IMR-90 (cell line): Measurements from ENCODE around the gene MARF1. TPM values are rescaled to one million over a fixed set of nuclear protein-coding genes. Genes with fewer than 3 reads are reported as not detected.

Experiments
- ATAC-seq: fragments of 200-7000 bp; cut with Tn5 transposase; 2 replicates; pipeline ENCODE4 v1.9.1; 2020; ENCODE audit warnings: low read depth, mild to moderate bottlenecking, moderate library complexity
- BruUV-seq: library from RNA; stranded (reverse); fragments of 400-500 nt; replicated peaks from 2 replicates; lab custom pipeline; 2021; lab: Mats Ljungman, UMichigan
- CTCF ChIA-PET: fragments of 300-600 bp; formaldehyde crosslinking; extraction: SDS; loops from one replicate; lab custom pipeline; 2021; ENCODE audit warnings: antibody characterized with exemption; lab: Yijun Ruan, JAX
- POLR2A ChIA-PET: fragments of 300-600 bp; sonication (Branson Sonifier 250); formaldehyde crosslinking; loops from one replicate; lab custom pipeline; 2022; ENCODE audit warnings: antibody characterized with exemption; ENCODE audit not compliant: unreplicated experiment; lab: Charles Lee
- DNase-seq: peaks from one replicate; pipeline ENCODE4 v3.0.0; 2013
- H2AFZ ChIP-seq: replicated peaks from 2 replicates; pipeline ENCODE3; 2013; ENCODE audit warnings: low read length, mild to moderate bottlenecking; ENCODE audit not compliant: poor library complexity
- H2AK5ac ChIP-seq: 2 replicates; pipeline ENCODE4 v1.6.1; 2013; ENCODE audit warnings: low read depth, low read length, inconsistent platforms
- H2AK9ac ChIP-seq: replicated peaks from 2 replicates; pipeline ENCODE3; 2013; ENCODE audit warnings: mild to moderate bottlenecking, low read depth, low read length, moderate library complexity; ENCODE audit not compliant: poor library complexity
- H2BK120ac ChIP-seq: 2 replicates; pipeline ENCODE4 v1.6.1; 2013; ENCODE audit warnings: low read depth, low read length, inconsistent platforms
- H2BK15ac ChIP-seq: 3 replicates; pipeline ENCODE4 v1.6.1; 2013; ENCODE audit warnings: low read depth, low read length, inconsistent platforms
- H2BK20ac ChIP-seq: 2 replicates; pipeline ENCODE4 v1.6.1; 2013; ENCODE audit warnings: low read depth, mild to moderate bottlenecking, inconsistent platforms, low read length, moderate library complexity
- H2BK5ac ChIP-seq: 2 replicates; pipeline ENCODE4 v1.6.1; 2013; ENCODE audit warnings: mild to moderate bottlenecking, low read depth, low read length, inconsistent platforms; ENCODE audit not compliant: poor library complexity, severe bottlenecking
- H3K14ac ChIP-seq: replicated peaks from 2 replicates; pipeline ENCODE4 v1.6.1; 2013; ENCODE audit warnings: low read depth, low read length, inconsistent platforms
- H3K18ac ChIP-seq: 2 replicates; pipeline ENCODE4 v1.6.1; 2013; ENCODE audit warnings: low read depth, low read length, control low read depth
- H3K23ac ChIP-seq: 2 replicates; pipeline ENCODE4 v1.6.1; 2013; ENCODE audit warnings: low read depth, low read length, inconsistent platforms
- H3K27ac ChIP-seq: 2 replicates; pipeline ENCODE4 v1.5.1; 2013; ENCODE audit warnings: mild to moderate bottlenecking, control low read depth, low read length; ENCODE audit not compliant: insufficient read depth
- H3K27me3 ChIP-seq: 2 replicates; pipeline ENCODE4 v1.6.1; 2013; ENCODE audit warnings: low read length; ENCODE audit not compliant: control insufficient read depth, insufficient read depth
- H3K36me3 ChIP-seq: 2 replicates; pipeline ENCODE4 v1.6.1; 2013; ENCODE audit warnings: low read length, mixed read lengths; ENCODE audit not compliant: control insufficient read depth, insufficient read depth
- H3K4ac ChIP-seq: 2 replicates; pipeline ENCODE4 v1.6.1; 2013; ENCODE audit warnings: low read depth, low read length, inconsistent platforms
- H3K4me1 ChIP-seq: 2 replicates; pipeline ENCODE4 v1.6.1; 2013; ENCODE audit warnings: low read length, mixed read lengths; ENCODE audit not compliant: control insufficient read depth, insufficient read depth
- H3K4me2 ChIP-seq: 2 replicates; pipeline ENCODE4 v1.6.1; 2013; ENCODE audit warnings: low read depth, mild to moderate bottlenecking, control low read depth, low read length, moderate library complexity
- H3K4me3 ChIP-seq: 2 replicates; pipeline ENCODE4 v1.5.1; 2013; ENCODE audit warnings: low read depth, mild to moderate bottlenecking, control low read depth, low read length, moderate library complexity; ENCODE audit not compliant: insufficient read depth
- H3K56ac ChIP-seq: 2 replicates; pipeline ENCODE4 v1.6.1; 2013; ENCODE audit warnings: low read length, inconsistent platforms; ENCODE audit not compliant: insufficient read depth; ENCODE audit errors: extremely low read depth
- H3K79me1 ChIP-seq, 2 experiments: 2 replicates each; pipeline ENCODE4 v1.6.1; 2013; ENCODE audit warnings: low read length in 2 of 2, inconsistent platforms in 1 of 2, low read depth in 1 of 2
- H3K9ac ChIP-seq: 2 replicates; pipeline ENCODE4 v1.6.1; 2013; ENCODE audit warnings: low read depth, low read length, control low read depth
- H3K9me1 ChIP-seq: 2 replicates; pipeline ENCODE4 v1.6.1; 2013; ENCODE audit warnings: low read length, inconsistent platforms; ENCODE audit not compliant: insufficient read depth
- H3K9me3 ChIP-seq: 2 replicates; pipeline ENCODE4 v1.6.1; 2013; ENCODE audit warnings: low read length; ENCODE audit not compliant: control insufficient read depth, insufficient read depth
- H4K20me1 ChIP-seq: 2 replicates; pipeline ENCODE4 v1.6.1; 2013; ENCODE audit warnings: low read length, inconsistent platforms; ENCODE audit not compliant: insufficient read depth
- H4K5ac ChIP-seq: 2 replicates; pipeline ENCODE4 v1.6.1; 2013; ENCODE audit warnings: mild to moderate bottlenecking, low read depth, low read length, control low read depth
- H4K8ac ChIP-seq, 2 experiments: 2 replicates each; pipeline ENCODE4 v1.6.1; 2013; ENCODE audit warnings: low read depth in 2 of 2, low read length in 2 of 2, control low read depth in 1 of 2, inconsistent platforms in 1 of 2
- H4K91ac ChIP-seq: 2 replicates; pipeline ENCODE4 v1.6.1; 2013; ENCODE audit warnings: low read depth, low read length, inconsistent platforms; ENCODE audit not compliant: insufficient read depth
- CHD1 ChIP-seq: IDR thresholded peaks from 2 replicates; pipeline ENCODE4 v1.6.1; 2012; ENCODE audit warnings: low read depth, low read length, improper control_type of control experiment
- FOS ChIP-seq: fragments of 150-350 bp; IDR thresholded peaks from 2 replicates; pipeline ENCODE4 v1.6.1; 2016; ENCODE audit warnings: low read depth, low read length
- MAFK ChIP-seq: IDR thresholded peaks from 2 replicates; pipeline ENCODE4 v1.6.1; 2012; ENCODE audit warnings: low read depth, low read length, improper control_type of control experiment
- MAZ ChIP-seq: IDR thresholded peaks from 2 replicates; pipeline ENCODE4 v1.6.1; 2012; ENCODE audit warnings: low read depth, mild to moderate bottlenecking, low read length, improper control_type of control experiment, moderate library complexity, borderline replicate concordance
- MXI1 ChIP-seq: IDR thresholded peaks from 2 replicates; pipeline ENCODE4 v1.6.1; 2012; ENCODE audit warnings: low read depth, mild to moderate bottlenecking, low read length, moderate library complexity, borderline replicate concordance
- POLR2A ChIP-seq: IDR thresholded peaks from 2 replicates; pipeline ENCODE4 v1.6.1; 2012; ENCODE audit warnings: mild to moderate bottlenecking, low read depth, low read length
- RAD21 ChIP-seq: IDR thresholded peaks from 2 replicates; pipeline ENCODE4 v1.6.1; 2012; ENCODE audit warnings: low read length, improper control_type of control experiment
- RCOR1 ChIP-seq: IDR thresholded peaks from 2 replicates; pipeline ENCODE4 v1.6.1; 2012; ENCODE audit warnings: mild to moderate bottlenecking, low read length, improper control_type of control experiment; ENCODE audit not compliant: insufficient replicate concordance
- SMC3 ChIP-seq: fragments of 150-350 bp; IDR thresholded peaks from 2 replicates; pipeline ENCODE4 v1.6.1; 2016; ENCODE audit warnings: low read depth, mild to moderate bottlenecking, antibody characterized with exemption, low read length, moderate library complexity
- WGBS, 2 experiments: methylation state at CpG; one replicate each; pipeline versions ENCODE4 v1.1.5 to v1.1.7; 2013; ENCODE audit warnings: missing lambda C conversion rate in 2 of 2; ENCODE audit not compliant: insufficient read length in 1 of 2; ENCODE audit errors: extremely low coverage in 2 of 2; 5-methylcytosine and 5-hydroxymethylcytosine counted together
- dilution Hi-C: fragments of 300-500 bp; cut with HindIII; formaldehyde crosslinking; loops from one replicate; pipeline ENCODE4 v1.14.3; 2018; ENCODE audit warnings: low sequenced_read_pairs; ENCODE audit not compliant: unreplicated experiment
- in situ Hi-C: fragments of 300-500 bp; cut with MboI; formaldehyde crosslinking; loops from 3 replicates; pipeline ENCODE4 v1.14.3; 2019; ENCODE audit warnings: low sequenced_read_pairs, inconsistent platforms, mixed read lengths
- intact Hi-C: fragments of 100-400 bp; cut with micrococcal nuclease; formaldehyde crosslinking; loops from 2 replicates; pipeline ENCODE4 v1.10.0; 2022
- polyA plus RNA-seq, 3 experiments: library from polyadenylated mRNA; depleted of rRNA; stranded (reverse); fragments of >200 nt; gene quantifications; 2 replicates each; pipeline ENCODE4 v1.2.3, GENCODE V29; 2012; ENCODE audit warnings: low replicate concordance in 1 of 3
- total RNA-seq: library from RNA; depleted of rRNA; stranded (reverse); fragments of >200 nt; gene quantifications from 2 replicates; pipeline ENCODE4 v1.2.3, GENCODE V29; 2012
- TF ChIP-seq, protein P1 (sequence below): conservative IDR thresholded peaks from 2 replicates; pipeline ENCODE4 v1.5.1; 2012; ENCODE audit warnings: mild to moderate bottlenecking, low read depth, low read length, improper control_type of control experiment
- TF ChIP-seq, protein P2 (sequence below): fragments of 150-350 bp; IDR thresholded peaks from 2 replicates; pipeline ENCODE4 v1.6.1; 2016; ENCODE audit warnings: low read depth, mild to moderate bottlenecking, low read length, moderate library complexity, borderline replicate concordance

Gene MARF1
- total and polyA plus RNA-seq, 2 of the 4 experiments (the other 2 are of a cell fraction): 9.0 to 12.9 TPM

DNA sequence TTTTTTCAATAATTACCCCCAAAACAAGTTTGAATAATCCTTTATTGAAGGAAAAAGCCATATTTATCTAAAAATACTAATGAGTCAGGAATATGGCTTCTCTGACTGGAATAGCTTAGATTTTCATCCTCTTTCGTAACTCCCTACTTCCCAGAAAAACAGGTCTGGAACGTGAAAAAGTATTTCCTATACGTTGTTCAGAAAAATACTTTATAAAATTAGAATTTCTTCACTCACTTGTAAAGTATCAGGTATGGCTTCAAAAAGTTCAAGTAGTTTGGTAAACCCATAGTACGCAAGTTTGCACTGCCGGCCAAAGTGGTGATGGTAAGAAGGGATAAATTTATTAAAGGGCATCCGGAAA is 33.7 kb downstream of the MARF1 start:
- WGBS, 2 experiments: no CpG with 5 or more reads among the region's 6 CpGs
- no peak overlapping the region for H4K5ac ChIP-seq
- H3K4me3 ChIP-seq: no peak overlapping the region
- peaks cover 10% of the 10 kb centered on the region for H3K4me1 ChIP-seq
- peaks cover 52% of the 10 kb centered on the region for H3K36me3 ChIP-seq
- no peak overlapping the region for H3K14ac ChIP-seq
- H3K4me2 ChIP-seq: no peak overlapping the region
- no peak overlapping the region for H2AFZ ChIP-seq
- POLR2A ChIA-PET: no interaction called here
- no peak overlapping the region for H3K56ac ChIP-seq
- peaks cover 0 to 29% of the 10 kb centered on the region in 2 experiments; a peak in 2 of 4 replicates for H3K79me1 ChIP-seq
- BruUV-seq: no TSS peak
- dilution Hi-C loops: no loop called here
- H3K23ac ChIP-seq: no peak overlapping the region
- H2BK15ac ChIP-seq: no peak overlapping the region
- no peak for ATAC-seq
- TF ChIP-seq MAZ (no peak), POLR2A (no peak), RAD21 (no peak), RCOR1 (no peak), CHD1 (no peak), MXI1 (no peak), FOS (no peak), SMC3 (no peak), MAFK (no peak)
- TF ChIP-seq, protein P1, sequence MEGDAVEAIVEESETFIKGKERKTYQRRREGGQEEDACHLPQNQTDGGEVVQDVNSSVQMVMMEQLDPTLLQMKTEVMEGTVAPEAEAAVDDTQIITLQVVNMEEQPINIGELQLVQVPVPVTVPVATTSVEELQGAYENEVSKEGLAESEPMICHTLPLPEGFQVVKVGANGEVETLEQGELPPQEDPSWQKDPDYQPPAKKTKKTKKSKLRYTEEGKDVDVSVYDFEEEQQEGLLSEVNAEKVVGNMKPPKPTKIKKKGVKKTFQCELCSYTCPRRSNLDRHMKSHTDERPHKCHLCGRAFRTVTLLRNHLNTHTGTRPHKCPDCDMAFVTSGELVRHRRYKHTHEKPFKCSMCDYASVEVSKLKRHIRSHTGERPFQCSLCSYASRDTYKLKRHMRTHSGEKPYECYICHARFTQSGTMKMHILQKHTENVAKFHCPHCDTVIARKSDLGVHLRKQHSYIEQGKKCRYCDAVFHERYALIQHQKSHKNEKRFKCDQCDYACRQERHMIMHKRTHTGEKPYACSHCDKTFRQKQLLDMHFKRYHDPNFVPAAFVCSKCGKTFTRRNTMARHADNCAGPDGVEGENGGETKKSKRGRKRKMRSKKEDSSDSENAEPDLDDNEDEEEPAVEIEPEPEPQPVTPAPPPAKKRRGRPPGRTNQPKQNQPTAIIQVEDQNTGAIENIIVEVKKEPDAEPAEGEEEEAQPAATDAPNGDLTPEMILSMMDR: no peak
- TF ChIP-seq, protein P2, sequence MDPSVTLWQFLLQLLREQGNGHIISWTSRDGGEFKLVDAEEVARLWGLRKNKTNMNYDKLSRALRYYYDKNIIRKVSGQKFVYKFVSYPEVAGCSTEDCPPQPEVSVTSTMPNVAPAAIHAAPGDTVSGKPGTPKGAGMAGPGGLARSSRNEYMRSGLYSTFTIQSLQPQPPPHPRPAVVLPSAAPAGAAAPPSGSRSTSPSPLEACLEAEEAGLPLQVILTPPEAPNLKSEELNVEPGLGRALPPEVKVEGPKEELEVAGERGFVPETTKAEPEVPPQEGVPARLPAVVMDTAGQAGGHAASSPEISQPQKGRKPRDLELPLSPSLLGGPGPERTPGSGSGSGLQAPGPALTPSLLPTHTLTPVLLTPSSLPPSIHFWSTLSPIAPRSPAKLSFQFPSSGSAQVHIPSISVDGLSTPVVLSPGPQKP: no peak
- intact Hi-C loops: no loop called here
- H3K9me3 ChIP-seq: no peaks in the 10 kb centered on the region
- no peak overlapping the region for H2BK120ac ChIP-seq
- H3K18ac ChIP-seq: no peak overlapping the region
- H4K20me1 ChIP-seq: peaks cover 4% of the 10 kb centered on the region; the same call in 1 of the 2 replicates
- no peak overlapping the region for H4K8ac ChIP-seq
- CTCF ChIA-PET: no interaction called here
- H2BK5ac ChIP-seq: no peak overlapping the region
- H3K27ac ChIP-seq: no peak overlapping the region
- H3K4ac ChIP-seq: no peak overlapping the region
- H2AK5ac ChIP-seq: no peak overlapping the region
- in situ Hi-C loops: no loop called here
- H2BK20ac ChIP-seq: no peak overlapping the region
- DNase-seq: no peak
- H2AK9ac ChIP-seq: no peak overlapping the region
- H3K9ac ChIP-seq: no peak overlapping the region
- H3K27me3 ChIP-seq: no peaks in the 10 kb centered on the region
- peaks cover 16% of the 10 kb centered on the region for H3K9me1 ChIP-seq
- H4K91ac ChIP-seq: no peak overlapping the region
